Loucy (cell line): Measurements from ENCODE around the gene LDHA.

Source experiments
- EZH2phosphoT487 ChIP-seq: fragments of 200-600 bp; IDR thresholded peaks from 2 replicates; pipeline ENCODE4 v1.6.1; 2018; ENCODE audit warnings: antibody characterized with exemption, mild to moderate bottlenecking, moderate library complexity, borderline replicate concordance
- TF ChIP-seq, protein P1 (sequence below): fragments of 200-600 bp; sonication (generic); conservative IDR thresholded peaks from 2 replicates; pipeline ENCODE4 v1.5.1; 2014; ENCODE audit warnings: mild to moderate bottlenecking, antibody characterized with exemption, low read length

DNA sequence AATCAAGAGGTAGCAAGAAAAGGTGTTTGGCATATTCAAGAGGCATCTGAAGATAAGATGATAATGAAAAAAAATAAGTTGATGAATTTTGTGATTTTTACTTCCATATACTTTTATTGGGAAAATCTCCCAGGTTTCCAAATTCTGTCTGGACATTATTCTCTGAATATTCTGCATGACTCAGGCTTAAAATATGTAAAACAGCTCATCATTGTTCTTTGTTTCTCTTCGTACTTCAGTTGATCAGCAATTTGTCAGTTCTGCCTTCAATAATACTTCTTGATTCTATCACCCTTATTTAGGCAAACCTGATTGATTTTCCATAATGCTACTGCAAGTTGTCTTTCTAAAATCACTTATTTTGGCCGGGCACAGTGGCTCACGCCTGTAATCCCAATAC lies 41.8 kb upstream of the LDHA start:
- TF ChIP-seq, protein P1, sequence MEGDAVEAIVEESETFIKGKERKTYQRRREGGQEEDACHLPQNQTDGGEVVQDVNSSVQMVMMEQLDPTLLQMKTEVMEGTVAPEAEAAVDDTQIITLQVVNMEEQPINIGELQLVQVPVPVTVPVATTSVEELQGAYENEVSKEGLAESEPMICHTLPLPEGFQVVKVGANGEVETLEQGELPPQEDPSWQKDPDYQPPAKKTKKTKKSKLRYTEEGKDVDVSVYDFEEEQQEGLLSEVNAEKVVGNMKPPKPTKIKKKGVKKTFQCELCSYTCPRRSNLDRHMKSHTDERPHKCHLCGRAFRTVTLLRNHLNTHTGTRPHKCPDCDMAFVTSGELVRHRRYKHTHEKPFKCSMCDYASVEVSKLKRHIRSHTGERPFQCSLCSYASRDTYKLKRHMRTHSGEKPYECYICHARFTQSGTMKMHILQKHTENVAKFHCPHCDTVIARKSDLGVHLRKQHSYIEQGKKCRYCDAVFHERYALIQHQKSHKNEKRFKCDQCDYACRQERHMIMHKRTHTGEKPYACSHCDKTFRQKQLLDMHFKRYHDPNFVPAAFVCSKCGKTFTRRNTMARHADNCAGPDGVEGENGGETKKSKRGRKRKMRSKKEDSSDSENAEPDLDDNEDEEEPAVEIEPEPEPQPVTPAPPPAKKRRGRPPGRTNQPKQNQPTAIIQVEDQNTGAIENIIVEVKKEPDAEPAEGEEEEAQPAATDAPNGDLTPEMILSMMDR: no peak
- TF ChIP-seq EZH2phosphoT487: no peak
